Left lobe of liver (tissue), 2 donors: Measurements from ENCODE around the gene LNPEP. TPM values are rescaled to one million over a fixed set of nuclear protein-coding genes. Genes with fewer than 3 reads are reported as not detected.

ENCODE experiments used
- ATAC-seq: fragments of 200-7000 bp; cut with Tn5 transposase; one replicate; pipeline ENCODE4 v1.9.1; 2020; ENCODE audit warnings: mild to moderate bottlenecking, moderate library complexity
- DNase-seq: peaks from one replicate; pipeline ENCODE4 v3.0.0-alpha.2; 2020; ENCODE audit warnings: low spot score
- total RNA-seq: library from RNA; stranded (reverse); gene quantifications from one replicate; pipeline ENCODE4 v1.2.1, GENCODE V29; 2021
- donor health status: DM: no; HTN: no; CAD: no; lungs with moderate emphysema.
- donor health status: DM: no; HTN: yes; CAD: no.

LNPEP gene
- 8.4 TPM for total RNA-seq

DNA sequence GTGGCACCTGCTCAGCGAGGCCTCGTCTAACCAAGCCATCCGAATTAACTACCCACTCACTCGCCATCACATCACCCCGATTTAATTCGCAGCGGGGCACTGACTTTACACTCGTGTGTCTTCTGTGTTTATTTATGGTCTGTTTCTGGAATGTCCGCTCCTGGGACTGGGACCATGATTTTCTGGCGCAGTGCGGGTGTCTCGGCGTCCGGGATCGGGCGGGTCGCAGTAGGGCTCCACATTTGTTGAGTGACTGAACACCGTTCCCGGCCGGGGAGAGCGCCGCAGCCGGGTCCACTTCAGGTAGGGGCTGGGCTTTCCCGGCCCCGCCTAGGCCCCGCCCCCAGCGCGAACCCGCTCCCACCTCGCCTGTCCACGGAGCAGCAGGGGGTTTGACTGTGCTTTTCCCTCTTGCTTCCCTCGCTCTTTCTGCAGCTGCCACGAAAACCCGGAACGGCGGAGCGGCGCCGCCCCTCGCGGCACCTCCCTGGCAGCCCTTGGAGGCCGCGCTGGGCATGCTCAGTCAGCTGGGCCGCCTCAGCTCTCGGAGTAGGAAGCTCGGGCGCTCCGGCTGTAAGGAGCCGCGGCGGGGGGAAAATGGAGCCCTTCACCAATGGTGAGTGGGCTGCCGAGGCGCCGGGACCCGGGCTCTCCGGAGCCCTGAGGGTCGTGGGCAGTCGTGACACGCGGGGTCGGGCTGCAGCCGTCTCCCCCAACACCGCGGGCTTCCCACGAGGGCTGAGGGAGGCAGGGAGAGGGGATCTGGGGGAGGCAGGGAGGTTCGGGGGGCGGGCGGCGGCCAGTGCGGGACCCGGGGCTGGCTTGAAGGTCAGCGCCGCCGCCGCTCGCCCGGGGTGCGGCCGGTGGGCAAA lies at the start of gene LNPEP:
TSS of gene LNPEP (plus strand) at position 522 of the 872 bp plus-strand sequence. CDS start at position 598, 76 bp downstream.
- ATAC-seq (peak; percentile 82), DNase-seq (peak; percentile 99)

DNA sequence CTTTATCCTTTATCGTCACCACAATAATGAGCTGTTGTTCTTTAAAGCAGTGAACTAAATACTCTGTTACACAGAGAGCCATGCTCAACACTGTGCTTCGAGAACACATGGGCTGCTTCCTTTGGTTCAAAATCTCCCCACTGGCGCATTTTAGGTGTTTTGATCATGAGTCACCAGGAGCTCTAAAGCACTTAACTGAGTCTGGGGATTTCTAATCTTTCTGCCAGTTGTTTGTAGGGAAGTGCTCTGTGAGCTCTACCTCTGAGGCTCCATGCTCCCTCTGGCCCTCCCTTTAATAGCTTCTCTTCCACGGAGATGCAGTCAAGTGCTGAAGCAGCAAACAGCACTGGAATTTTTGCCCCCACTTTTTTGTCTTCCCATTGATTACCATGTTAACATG lies 42.5 kb upstream of the LNPEP start:
- DNase-seq (no peak), ATAC-seq (no peak)

DNA sequence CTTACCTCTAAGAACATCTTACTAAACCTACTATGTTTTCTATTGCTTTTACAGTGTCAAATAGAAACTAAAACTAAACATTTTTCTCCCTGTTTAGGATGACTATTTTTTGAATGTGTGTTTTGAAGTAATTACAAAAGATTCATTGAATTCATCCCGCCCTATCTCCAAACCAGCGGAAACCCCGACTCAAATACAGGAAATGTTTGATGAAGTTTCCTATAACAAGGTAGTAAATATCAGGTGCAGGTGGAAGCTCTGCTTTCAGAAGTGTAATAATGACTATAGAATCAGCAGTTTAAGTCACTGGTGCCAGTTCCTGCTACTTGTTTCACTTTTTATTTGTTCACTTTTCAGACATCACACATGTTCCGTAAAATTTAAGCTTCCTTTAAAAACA lies 39.6 kb upstream of the LNPEP start:
- ATAC-seq = no peak
- no peak for DNase-seq

DNA sequence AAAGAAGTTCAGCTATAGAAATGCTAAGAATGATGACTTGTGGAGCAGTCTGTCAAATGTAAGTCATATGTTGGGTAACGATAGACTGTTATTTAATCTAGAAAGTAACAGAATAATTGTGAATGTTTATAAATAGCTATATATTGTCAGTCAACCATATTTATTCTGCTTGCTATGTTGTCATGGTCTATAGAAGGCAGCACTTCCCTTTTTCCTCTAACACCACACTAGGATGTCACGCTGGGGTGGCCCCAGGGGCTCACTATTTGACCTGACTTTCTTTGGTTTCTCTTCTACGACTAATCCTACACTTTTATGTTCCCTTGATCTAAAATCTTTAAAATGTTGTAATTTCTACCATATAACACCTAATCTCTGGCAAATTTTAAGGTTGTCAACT lies 39.1 kb upstream of the LNPEP start:
- ATAC-seq (no peak), DNase-seq (no peak)

DNA sequence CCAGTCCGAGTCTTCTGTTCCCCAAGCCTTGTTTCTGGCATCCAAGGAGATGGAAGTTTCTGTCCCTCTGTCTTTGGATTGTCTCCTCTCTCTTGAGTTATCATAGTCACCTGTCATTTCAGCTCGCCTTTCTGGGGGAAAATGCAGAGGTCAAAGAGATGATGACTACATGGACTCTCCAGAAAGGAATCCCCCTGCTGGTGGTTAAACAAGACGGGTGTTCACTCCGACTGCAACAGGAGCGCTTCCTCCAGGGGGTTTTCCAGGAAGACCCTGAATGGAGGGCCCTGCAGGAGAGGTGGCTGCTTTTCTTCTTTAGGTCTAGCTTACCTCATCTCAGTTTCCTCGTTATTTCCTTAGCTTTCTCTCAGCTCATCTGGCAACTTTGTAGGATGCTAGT lies 34.5 kb upstream of the LNPEP start:
- no peak for DNase-seq
- ATAC-seq = no peak

DNA sequence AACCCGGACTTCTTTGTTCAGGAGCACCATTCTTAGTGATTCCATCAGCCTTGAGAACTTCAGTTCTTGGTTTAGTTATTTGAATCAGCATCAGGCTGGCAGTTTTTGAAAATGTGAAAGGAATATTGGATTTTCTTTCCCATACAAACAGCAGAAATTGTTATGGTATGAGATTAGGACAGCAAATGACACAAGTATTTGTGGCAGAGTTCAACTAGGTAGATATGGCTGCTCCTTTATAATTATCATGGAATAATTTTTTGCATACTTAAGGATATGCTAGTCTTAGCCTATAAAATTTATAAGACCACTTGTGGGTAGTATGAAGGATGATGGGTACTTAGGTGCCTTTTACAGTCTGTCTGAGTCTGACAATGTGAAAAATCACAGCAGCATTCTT lies 34.0 kb upstream of the LNPEP start:
- no peak for ATAC-seq

DNA sequence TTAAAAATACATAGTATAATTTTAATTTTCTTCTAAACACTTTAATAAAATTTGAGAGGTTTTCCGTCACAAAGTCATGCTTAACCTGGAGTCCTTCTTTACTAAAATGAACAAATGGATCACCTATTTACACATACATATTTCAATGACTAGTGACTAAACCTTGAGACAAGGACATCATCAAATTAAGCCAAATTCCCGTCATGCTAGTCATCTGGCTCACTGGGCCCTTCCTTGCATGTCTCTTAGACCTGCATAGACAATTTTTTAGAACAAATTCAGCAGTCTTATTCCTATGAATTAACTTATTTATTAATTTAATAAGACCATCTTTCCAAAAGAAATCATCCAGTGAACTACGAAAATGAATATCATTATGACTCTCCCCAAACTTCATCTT lies 33.0 kb upstream of the LNPEP start:
- ATAC-seq = no peak
- DNase-seq = no peak

More for the DNA sequence above, 34.0 kb upstream of the LNPEP start:
- no peak for DNase-seq

DNA sequence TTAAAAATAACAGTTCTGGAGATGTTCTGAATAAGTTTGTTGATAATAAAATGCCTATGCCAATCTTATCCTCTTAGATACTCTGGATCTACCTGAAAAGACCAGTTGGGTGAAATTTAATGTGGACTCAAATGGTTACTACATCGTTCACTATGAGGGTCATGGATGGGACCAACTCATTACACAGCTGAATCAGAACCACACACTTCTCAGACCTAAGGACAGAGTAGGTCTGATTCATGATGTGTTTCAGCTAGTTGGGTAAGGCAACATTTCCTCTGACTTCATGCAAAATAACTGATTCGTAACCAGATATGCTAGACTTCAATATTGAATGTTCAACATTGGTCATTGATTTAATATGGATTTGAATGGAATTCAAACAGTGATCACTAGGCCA lies 32.6 kb upstream of the LNPEP start:
- ATAC-seq = no peak
- no peak for DNase-seq

DNA sequence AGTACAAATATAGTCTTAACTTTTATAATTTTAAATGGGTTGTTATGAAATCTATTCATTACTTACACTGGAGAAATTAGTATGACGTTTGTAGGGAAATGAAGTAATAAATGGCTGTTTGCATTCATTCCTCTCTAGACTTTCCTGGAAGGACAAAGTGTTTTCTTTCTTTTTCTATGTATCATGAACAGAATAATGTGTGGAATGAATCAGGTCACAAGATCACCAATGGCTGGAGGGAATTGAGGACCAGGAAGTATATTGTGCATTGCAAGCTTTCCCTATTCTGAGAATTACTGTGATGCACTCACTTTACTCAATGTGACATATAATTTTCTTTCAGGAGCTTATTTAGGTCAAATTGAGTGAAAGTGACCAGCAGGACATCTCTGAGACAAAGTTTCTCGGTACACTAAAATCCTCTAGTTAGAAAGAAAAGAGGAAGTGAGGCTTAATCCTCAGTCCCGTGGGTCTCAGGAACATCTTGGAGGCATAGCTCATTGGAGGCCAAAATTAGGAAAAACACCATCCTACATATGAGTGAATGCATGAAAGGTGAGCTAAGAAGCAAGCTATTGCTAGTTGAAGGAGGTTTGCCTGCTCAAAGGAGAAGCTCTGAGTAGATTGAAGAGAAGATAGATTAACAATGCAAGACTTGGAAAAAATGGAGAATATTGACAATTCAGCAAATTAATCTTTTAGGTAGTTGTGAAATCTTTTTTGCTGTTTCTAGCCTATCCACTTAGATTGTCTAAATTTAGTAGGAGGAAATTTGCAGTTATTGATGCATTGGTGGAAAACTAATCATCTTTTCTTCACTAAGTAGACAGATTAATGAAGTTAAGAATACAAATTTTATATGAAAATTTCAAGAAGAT lies 31.6 kb upstream of the LNPEP start:
- ATAC-seq = no peak
- no peak for DNase-seq

DNA sequence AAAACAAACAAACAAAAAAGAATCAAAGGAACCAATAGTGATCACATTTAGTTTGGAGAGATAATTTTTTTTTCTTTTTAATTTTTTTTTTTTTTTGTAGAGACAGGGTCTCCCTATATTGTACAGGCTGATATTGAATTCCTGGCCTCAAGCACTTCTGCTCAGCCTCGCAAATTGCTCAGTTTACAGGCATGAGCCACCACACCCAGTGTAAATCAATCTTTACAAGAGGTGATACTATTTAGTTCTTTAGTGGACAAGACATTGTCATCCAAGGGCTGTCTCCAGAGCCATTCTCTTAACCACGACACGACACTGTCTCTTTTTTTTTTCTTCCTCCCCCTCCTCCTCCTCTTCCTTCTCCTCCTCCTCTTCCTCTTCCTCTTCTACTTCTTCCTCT lies 30.0 kb upstream of the LNPEP start:
- ATAC-seq (no peak), DNase-seq (no peak)

DNA sequence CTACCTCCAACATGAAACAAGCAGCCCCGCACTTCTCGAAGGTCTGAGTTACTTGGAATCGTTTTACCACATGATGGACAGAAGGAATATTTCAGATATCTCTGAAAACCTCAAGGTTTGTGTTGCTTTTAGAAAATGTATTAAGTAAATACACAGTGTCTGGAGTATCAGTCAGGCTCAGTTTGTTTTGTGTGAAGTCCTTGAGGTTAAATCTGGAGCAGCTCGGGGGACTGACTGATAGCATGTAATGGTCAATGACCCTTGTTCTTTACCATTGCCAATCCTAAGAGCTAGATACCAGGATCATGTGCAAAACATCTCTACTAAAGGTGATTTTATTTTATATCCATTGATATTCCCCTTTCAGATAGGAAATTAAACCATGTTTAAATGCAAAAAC lies 26.9 kb upstream of the LNPEP start:
- ATAC-seq (peak; percentile 74), DNase-seq (no peak)

DNA sequence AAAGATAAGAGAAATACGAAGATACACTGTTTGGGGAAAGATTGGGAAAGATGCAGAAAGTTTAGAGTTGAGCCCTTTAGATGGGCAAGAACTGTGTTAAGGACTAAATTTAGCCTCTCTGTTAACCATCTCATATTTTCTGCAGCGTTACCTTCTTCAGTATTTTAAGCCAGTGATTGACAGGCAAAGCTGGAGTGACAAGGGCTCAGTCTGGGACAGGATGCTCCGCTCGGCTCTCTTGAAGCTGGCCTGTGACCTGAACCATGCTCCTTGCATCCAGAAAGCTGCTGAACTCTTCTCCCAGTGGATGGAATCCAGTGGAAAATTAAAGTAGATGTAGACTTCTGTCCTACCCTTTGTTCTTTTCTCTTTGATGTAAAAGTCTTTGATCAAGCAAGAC lies 26.4 kb upstream of the LNPEP start:
- no peak for DNase-seq
- no peak for ATAC-seq

DNA sequence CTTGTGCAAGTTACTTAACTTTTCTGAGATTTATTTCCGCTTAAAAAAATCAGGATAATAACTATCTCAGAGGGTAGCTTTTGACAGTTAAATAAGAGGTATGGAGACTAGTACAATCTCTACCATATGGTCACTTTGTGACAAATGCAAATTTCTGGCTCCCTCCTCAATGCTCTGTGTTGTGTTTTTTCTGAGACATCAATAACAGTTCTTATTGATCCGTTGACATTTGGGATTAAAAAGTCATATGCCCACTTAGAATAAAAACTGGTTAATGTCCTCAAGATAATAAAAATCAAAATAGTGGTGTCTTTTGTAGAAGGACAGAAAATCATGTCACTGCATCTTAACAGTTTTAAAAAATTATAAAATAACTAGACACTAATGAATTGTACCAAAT lies 24.7 kb upstream of the LNPEP start:
- no peak for ATAC-seq
- DNase-seq = no peak

DNA sequence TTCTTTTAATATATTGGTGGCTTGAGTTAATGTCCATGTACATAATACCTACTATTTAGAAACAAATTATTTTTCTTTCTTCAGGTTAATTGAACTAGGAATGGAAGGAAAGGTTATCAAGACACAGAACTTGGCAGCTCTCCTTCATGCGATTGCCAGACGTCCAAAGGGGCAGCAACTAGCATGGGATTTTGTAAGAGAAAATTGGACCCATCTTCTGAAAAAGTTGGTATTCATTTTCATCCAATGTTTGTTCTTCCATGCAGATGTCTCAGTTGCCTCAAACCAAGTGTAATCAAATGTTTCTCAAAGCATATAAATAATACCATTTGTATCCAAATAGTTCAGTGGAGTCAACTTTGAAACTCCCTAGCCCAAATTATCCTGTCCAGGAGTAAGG lies 22.6 kb upstream of the LNPEP start:
- DNase-seq (peak; percentile 72), ATAC-seq (peak; percentile 86)

DNA sequence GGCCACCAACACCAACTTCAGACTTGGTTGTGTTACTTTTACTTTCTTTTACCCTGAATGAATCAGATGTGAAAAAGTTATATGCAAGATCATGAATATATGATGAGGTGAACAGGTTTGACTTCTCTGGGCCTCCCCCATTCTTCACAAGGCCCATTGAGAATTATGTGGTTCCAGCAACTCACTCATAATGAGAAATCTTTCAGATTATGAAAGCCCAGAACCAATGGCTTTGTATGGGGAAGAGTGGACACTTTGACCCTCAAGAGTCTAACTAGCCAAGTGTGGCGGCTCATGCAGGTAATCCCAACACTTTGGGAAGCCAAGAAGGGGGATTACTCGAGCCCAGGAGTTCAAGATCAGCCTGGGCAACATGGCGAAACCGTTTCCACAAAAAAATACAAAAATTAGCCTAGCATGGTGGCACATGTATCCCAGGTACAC lies 16.1 kb upstream of the LNPEP start:
- ATAC-seq (no peak), DNase-seq (no peak)

DNA sequence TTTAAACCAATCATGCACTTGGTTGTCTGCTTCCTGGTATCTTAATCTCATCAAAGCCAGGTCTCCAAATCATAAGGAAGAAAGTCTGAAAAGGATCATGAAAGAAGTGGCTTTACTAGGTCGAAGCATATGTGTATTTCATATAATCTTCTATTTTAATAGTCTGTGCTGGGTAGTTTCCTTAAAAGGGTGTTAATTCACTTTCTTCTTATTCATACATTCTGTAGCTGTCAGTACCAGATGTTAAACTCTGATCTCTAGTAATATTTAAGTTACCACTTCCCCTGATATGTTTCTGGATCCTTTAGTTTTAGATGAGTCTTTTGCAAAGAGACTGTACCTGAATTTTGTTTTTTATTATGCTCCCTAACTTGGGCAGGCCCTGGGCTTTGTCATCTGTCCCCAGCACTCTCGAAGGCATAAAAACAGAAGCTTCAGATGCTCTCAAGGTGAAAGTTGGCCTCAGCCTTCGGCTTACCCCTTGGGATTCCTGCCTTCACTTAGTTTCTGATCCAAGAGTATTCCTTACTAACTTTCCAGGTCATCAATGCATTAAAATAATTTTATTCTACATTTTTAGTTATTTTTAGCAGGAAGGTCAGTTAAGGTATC lies 15.0 kb upstream of the LNPEP start:
- DNase-seq (no peak), ATAC-seq (no peak)

DNA sequence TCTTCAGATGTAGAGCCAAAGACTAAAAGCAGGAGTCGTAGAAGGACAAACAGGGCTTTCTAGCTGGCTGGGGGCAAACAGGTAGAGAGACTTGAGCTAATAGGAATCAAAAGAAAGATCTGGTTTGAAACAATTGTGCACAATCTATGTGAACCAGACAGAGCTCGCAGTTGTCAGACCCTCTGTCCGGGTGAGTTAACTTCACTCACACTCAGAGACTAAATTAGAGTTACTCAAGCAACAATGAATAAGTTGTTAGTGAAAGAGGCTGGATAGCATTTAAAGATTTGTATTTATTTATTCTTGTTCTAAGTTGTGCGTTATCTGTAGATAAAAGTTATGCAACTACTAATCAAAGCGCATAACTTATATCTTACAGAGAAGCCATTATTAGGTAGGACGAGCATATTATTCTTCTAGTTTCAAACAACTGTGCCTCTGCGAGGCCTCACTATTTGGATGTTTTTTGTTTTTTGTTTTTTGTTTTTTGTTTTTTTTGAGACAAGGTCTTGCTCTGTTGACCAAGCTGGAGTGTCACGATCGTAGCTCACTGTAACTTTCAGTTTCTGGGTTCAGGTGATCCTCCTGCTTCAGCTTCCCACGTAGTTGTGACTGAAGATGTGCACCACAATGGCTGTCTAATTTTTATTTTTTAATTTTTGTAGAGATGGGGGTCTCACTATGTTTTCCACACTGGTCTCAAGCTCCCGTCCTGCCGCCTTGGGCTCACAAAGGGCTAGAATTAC lies 13.2 kb upstream of the LNPEP start:
- DNase-seq = no peak
- ATAC-seq = no peak

DNA sequence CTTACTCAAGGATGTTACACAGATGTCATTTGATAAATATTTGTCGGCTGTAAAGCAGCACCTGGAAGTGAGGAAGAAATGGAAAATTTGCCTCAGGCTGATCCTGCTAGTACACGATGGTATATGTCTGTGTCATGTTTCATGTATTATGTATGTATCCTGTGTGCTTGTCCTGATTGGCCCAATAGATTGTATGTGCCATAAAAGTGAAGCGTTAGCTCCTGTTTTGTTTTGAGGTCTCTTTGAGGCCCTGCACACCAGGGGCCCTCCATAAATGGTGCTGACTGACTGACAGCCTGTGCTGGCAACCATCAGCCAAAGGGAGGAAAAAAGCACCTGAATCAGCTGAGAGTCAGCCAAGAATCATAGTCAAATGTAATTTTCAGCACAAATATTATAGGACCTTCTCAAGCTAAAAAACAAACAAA lies 11.8 kb upstream of the LNPEP start:
- ATAC-seq (no peak), DNase-seq (no peak)

DNA sequence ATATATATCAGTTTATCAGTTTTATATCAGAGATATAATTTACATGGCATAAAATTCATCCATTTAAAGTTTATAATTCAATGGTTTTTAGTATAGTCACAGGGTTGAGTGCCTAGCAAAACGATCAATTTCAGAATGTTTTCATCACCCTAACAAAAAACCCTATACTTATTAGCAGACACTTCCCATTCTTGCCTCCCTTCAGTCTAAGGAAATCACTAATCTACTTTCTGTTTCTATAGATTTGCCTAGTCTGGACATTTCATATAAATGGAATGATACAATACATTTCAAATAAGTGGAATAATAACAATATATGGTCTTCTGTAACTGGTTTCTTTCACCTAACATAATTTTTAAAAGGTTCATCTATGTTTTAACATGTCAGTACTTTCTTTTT lies 9.6 kb upstream of the LNPEP start:
- ATAC-seq = no peak

DNA sequence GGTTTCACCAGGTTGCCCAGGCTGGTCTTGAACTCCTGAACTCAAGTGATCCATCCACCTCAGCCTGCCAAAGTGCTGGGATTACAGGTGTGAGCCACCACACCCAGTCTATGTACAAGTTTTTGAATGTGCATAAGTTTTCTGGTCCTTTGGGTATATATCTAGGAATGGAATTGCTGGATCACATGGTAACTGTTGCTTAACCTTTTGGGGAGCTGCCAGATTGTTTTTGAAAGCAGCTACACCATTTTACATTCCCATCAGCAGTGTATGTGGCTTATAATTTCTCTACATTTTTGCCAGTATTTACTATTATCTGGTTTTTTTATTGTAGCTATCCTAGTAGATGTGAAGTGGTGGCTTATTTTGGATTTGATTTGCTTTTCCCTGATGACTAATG lies 8.9 kb upstream of the LNPEP start:
- ATAC-seq = no peak

More for the DNA sequence above, 9.6 kb upstream of the LNPEP start:
- no peak for DNase-seq

More for the DNA sequence above, 8.9 kb upstream of the LNPEP start:
- DNase-seq = no peak
